K562 (cell line): ENCODE measurements around the gene HELT. TPM values are rescaled to one million over a fixed set of nuclear protein-coding genes. Genes with fewer than 3 reads are reported as not detected.

ENCODE experiments used
- ATAC-seq: fragments of 200-7000 bp; cut with Tn5 transposase; 3 replicates; pipeline ENCODE4 v1.9.1; 2020; ENCODE audit warnings: moderate library complexity
- BruUV-seq: library from RNA; stranded (reverse); fragments of 400-500 nt; replicated peaks from 2 replicates; lab custom pipeline; 2021; lab: Mats Ljungman, UMichigan
- CTCF ChIA-PET: fragments of 300-600 bp; formaldehyde crosslinking; extraction: SDS; loops from one replicate; lab custom pipeline; 2021; ENCODE audit warnings: low intra/inter-chr PET ratio; lab: Yijun Ruan, JAX
- POLR2A ChIA-PET: fragments of 300-600, 350-650 bp; sonication (Branson Sonifier 250); formaldehyde crosslinking; extraction: SDS; loops from one replicate; lab custom pipeline; 2021; ENCODE audit warnings: antibody characterized with exemption, inconsistent platforms; lab: Yijun Ruan, JAX
- DNase-seq, 4 experiments: peaks; one replicate each; pipeline versions ENCODE4 v3.0.0 to v3.0.0-alpha.2; 2011 to 2018; ENCODE audit warnings: low spot score in 3 of 4, mixed read lengths in 3 of 4; ENCODE audit errors: extremely low read depth in 1 of 4
- FAIRE-seq: peaks from 2 replicates; lab custom pipeline; 2011; peaks lifted over from hg19 to GRCh38; lab: Jason Lieb, UNC
- H2AFZ ChIP-seq: 2 replicates; pipeline ENCODE4 v1.6.0; 2011; ENCODE audit warnings: low read depth, low read length, control low read depth, inconsistent platforms
- H3K27ac ChIP-seq: fragments of 200-600 bp; 3 replicates; pipeline ENCODE4 v1.8.0; 2011; ENCODE audit warnings: low read depth, mild to moderate bottlenecking, control low read depth, inconsistent platforms, low read length, moderate library complexity, mixed read lengths; ENCODE audit errors: extremely low read depth
- H3K27me3 ChIP-seq, 2 experiments: fragments of 300-600 bp in 1 of 2; 2 replicates in 1 of 2; 3 replicates in 1 of 2; pipeline versions ENCODE4 v1.6.0 to v1.8.0; 2011; ENCODE audit warnings: inconsistent platforms in 2 of 2, low read length in 2 of 2, mild to moderate bottlenecking in 1 of 2, mixed read lengths in 1 of 2, moderate library complexity in 1 of 2; ENCODE audit not compliant: control insufficient read depth in 2 of 2, insufficient read depth in 2 of 2
- H3K36me3 ChIP-seq: fragments of 300-600 bp; 3 replicates; pipeline ENCODE4 v1.8.0; 2011; ENCODE audit warnings: mild to moderate bottlenecking, low read length, inconsistent platforms; ENCODE audit not compliant: control insufficient read depth, insufficient read depth
- H3K4me1 ChIP-seq, 2 experiments: fragments of 200-600 bp in 1 of 2; replicated peaks in 1 of 2; 2 replicates in 1 of 2; 3 replicates in 1 of 2; pipeline versions ENCODE4 v1.5.1 to v1.8.0; 2011; ENCODE audit warnings: inconsistent platforms in 2 of 2, low read length in 2 of 2, mild to moderate bottlenecking in 1 of 2, mixed read lengths in 1 of 2, moderate library complexity in 1 of 2; ENCODE audit not compliant: control insufficient read depth in 2 of 2, insufficient read depth in 2 of 2
- H3K4me2 ChIP-seq: 2 replicates; pipeline ENCODE4 v1.6.1; 2011; ENCODE audit warnings: low read length, control low read depth, inconsistent platforms, mixed read lengths; ENCODE audit not compliant: insufficient read depth
- H3K4me3 ChIP-seq: fragments of 200-600 bp; sonication (generic), shearing (Covaris generic); 2 replicates; pipeline ENCODE4 v1.5.1; 2016; ENCODE audit warnings: control low read depth, inconsistent platforms
- H3K79me2 ChIP-seq: fragments of 200-600 bp; 3 replicates; pipeline ENCODE4 v1.8.0; 2011; ENCODE audit warnings: low read length, inconsistent platforms; ENCODE audit not compliant: control insufficient read depth, insufficient read depth
- H3K9ac ChIP-seq, 2 experiments: 2 replicates each; pipeline versions ENCODE4 v1.6.0 to v1.6.1; 2011; ENCODE audit warnings: low read depth in 2 of 2, low read length in 2 of 2, control low read depth in 1 of 2, inconsistent platforms in 1 of 2, mild to moderate bottlenecking in 1 of 2, mixed read lengths in 1 of 2; ENCODE audit not compliant: insufficient read depth in 1 of 2
- H3K9me1 ChIP-seq: one replicate; pipeline ENCODE4 v1.6.0; 2011; ENCODE audit warnings: inconsistent platforms, mild to moderate bottlenecking, low read length, moderate library complexity; ENCODE audit not compliant: control insufficient read depth, insufficient read depth
- H3K9me3 ChIP-seq: replicated peaks from 2 replicates; pipeline ENCODE4 v1.5.1; 2011; ENCODE audit warnings: low read depth, low read length, inconsistent platforms; ENCODE audit not compliant: control insufficient read depth, insufficient read depth
- H4K20me1 ChIP-seq: replicated peaks from 2 replicates; pipeline ENCODE4 v1.6.1; 2011; ENCODE audit warnings: low read length, inconsistent platforms, mixed read lengths; ENCODE audit not compliant: control insufficient read depth, insufficient read depth
- ARID4B ChIP-seq: sonication (generic); formaldehyde crosslinking; IDR thresholded peaks from 2 replicates; pipeline ENCODE4 v1.8.0; 2022; ENCODE audit warnings: mild to moderate bottlenecking, missing genetic modification reagents
- DMBX1 ChIP-seq: fragments of 250-450 bp; sonication (Bioruptor Pico); IDR thresholded peaks from 2 replicates; pipeline ENCODE4 v1.8.0; 2022; ENCODE audit warnings: inconsistent platforms, mild to moderate bottlenecking, moderate library complexity, borderline replicate concordance
- ETV5 ChIP-seq: sonication (generic); formaldehyde crosslinking; IDR thresholded peaks from 2 replicates; pipeline ENCODE4 v1.4.0; 2020; ENCODE audit warnings: low read depth, mild to moderate bottlenecking, missing genetic modification reagents
- MTF1 ChIP-seq: fragments of 250-450 bp; sonication (Bioruptor Pico); IDR thresholded peaks from 2 replicates; pipeline ENCODE4 v1.9.0; 2021; ENCODE audit warnings: moderate library complexity, mild to moderate bottlenecking, inconsistent platforms, borderline replicate concordance
- NFIC ChIP-seq: fragments of 450-650 bp; IDR thresholded peaks from 2 replicates; pipeline ENCODE4 v1.6.1; 2017; ENCODE audit warnings: mild to moderate bottlenecking, inconsistent platforms
- THAP7 ChIP-seq: fragments of 250-450 bp; sonication (Bioruptor Pico); IDR thresholded peaks from 2 replicates; pipeline ENCODE4 v1.5.0; 2021
- TRIM28 ChIP-seq: fragments of 450-650 bp; IDR thresholded peaks from 2 replicates; pipeline ENCODE4 v1.6.1; 2017
- ZBTB12 ChIP-seq: fragments of 250-450 bp; sonication (Bioruptor Pico); IDR thresholded peaks from 2 replicates; pipeline ENCODE4 v1.4.0; 2020
- ZNF384 ChIP-seq: IDR thresholded peaks from 2 replicates; pipeline ENCODE4 v1.6.1; 2012; ENCODE audit warnings: low read depth, low read length, improper control_type of control experiment
- WGBS: fragments of 100-300 bp; shearing (Covaris generic); methylation state at CpG from one replicate; pipeline ENCODE4 v1.1.6; 2016; ENCODE audit warnings: low coverage, mixed read lengths; ENCODE audit not compliant: insufficient coverage; ENCODE audit errors: missing lambda C conversion rate; 5-methylcytosine and 5-hydroxymethylcytosine counted together
- in situ Hi-C: fragments of 300-500 bp; cut with MboI; formaldehyde crosslinking; loops from 4 replicates; pipeline ENCODE4 v1.15.0; 2018; ENCODE audit warnings: inconsistent platforms, mixed read lengths
- intact Hi-C: fragments of 100-400 bp; cut with micrococcal nuclease; formaldehyde crosslinking; loops from 2 replicates; pipeline ENCODE4 v1.14.2; 2022
- polyA plus RNA-seq, 8 experiments: library from polyadenylated mRNA; depleted of rRNA in 4 of 8; stranded (reverse) in 5 of 8; unstranded in 3 of 8; fragments of >200 nt; fragmentation: Nextera tagmentation in 2 of 8; fragmentation: Illumina TruSeq in 1 of 8; extraction: Ambion mirVana in 2 of 8; extraction: Trizol in 1 of 8; gene quantifications; 2 replicates each; pipeline versions ENCODE4 v1.2.1 to v1.2.3, GENCODE V29; 2011 to 2014; ENCODE audit warnings: inconsistent platforms in 1 of 8, missing spikeins in 1 of 8
- total RNA-seq, 7 experiments: library from RNA; depleted of rRNA in 6 of 7; stranded (reverse); fragments of >200 nt in 6 of 7; fragmentation: Illumina TruSeq in 2 of 7; extraction: Trizol in 2 of 7; gene quantifications; 2 replicates each; pipeline versions ENCODE4 v1.2.1 to v1.2.3, GENCODE V29; 2011 to 2021; ENCODE audit warnings: low replicate concordance in 1 of 7

The HELT gene
- total and polyA plus RNA-seq, 9 of the 15 experiments (the other 6 are each of a cell fraction or from before 2014, with no cell fraction given), result not detected

GRCh38 chr4:185020293-185020808, 2.1 kb downstream of the HELT start:
- ATAC-seq (no peak), DNase-seq (no peak), FAIRE-seq (no peak)
- BruUV-seq, result no TSS peak
- ChIA-PET POLR2A (no interaction called here), CTCF (no interaction called here)
- peaks cover 0 to 35% of the 10 kb centered on the region in 2 experiments; a peak in 2 of 5 replicates for H3K4me1 ChIP-seq
- H3K27ac ChIP-seq, result no peak overlapping the region
- H3K27me3 ChIP-seq, result peaks cover 39 to 77% of the 10 kb centered on the region in 2 experiments; a peak in 4 of 5 replicates
- intact Hi-C loops (no loop called here), in situ Hi-C loops (no loop called here)
- H3K9me3 ChIP-seq, result no peaks in the 10 kb centered on the region
- no peaks in the 10 kb centered on the region for H3K36me3 ChIP-seq
- no peaks in the 10 kb centered on the region for H3K9me1 ChIP-seq
- H4K20me1 ChIP-seq, result no peaks in the 10 kb centered on the region
- no peak overlapping the region for H2AFZ ChIP-seq
- no peak overlapping the region for H3K4me2 ChIP-seq
- no peak overlapping the region for H3K4me3 ChIP-seq
- H3K9ac ChIP-seq, result no peak overlapping the region
- H3K79me2 ChIP-seq, result no peaks in the 10 kb centered on the region
- 42% methylated on average over 38 of the region's 48 CpGs for WGBS
- TF ChIP-seq ETV5 (no peak), TRIM28 (no peak), THAP7 (CRISPR knock-in tag) (no peak), MTF1 (CRISPR knock-in tag) (no peak), ZBTB12 (CRISPR knock-in tag) (no peak), ZNF384 (no peak), NFIC (no peak), DMBX1 (no peak), ARID4B (CRISPR knock-in tag) (no peak)
